GM12875 (cell line): ENCODE data around the gene DKK3.
A peak's percentile ranks its signal among the peaks of the same experiment; 100 is the strongest.

Experiments used
- H3K4me3 ChIP-seq: one replicate; pipeline ENCODE4 v1.5.1; 2011; ENCODE audit warnings: low read depth, low read length, control low read depth
- TF ChIP-seq, protein P1 (sequence below): IDR thresholded peaks from 2 replicates; pipeline ENCODE4 v1.5.1; 2011; ENCODE audit warnings: low read depth, mild to moderate bottlenecking, control low read depth, inconsistent platforms, low read length, moderate library complexity, borderline replicate concordance; ENCODE audit not compliant: insufficient read depth

Gene DKK3

DNA sequence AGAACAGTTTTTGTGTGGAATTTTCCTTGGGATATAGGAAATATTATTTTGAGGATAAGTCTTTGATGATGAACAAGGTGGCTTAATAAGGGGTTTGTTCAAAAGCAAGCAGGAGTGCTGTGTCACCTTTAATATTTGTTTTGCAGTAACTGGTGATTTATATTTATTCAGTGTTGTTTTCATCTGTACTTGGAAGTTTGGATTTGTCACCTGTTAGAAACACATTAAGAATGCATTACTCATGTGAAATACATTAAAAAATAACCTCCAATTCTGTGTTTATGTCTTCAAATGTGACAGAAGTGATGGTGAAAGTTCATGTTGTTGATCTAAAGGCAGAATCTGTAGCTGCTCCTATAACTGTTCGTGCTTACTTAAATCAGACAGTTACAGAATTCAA, 70.5 kb downstream of the DKK3 start:
- TF ChIP-seq, protein P1, sequence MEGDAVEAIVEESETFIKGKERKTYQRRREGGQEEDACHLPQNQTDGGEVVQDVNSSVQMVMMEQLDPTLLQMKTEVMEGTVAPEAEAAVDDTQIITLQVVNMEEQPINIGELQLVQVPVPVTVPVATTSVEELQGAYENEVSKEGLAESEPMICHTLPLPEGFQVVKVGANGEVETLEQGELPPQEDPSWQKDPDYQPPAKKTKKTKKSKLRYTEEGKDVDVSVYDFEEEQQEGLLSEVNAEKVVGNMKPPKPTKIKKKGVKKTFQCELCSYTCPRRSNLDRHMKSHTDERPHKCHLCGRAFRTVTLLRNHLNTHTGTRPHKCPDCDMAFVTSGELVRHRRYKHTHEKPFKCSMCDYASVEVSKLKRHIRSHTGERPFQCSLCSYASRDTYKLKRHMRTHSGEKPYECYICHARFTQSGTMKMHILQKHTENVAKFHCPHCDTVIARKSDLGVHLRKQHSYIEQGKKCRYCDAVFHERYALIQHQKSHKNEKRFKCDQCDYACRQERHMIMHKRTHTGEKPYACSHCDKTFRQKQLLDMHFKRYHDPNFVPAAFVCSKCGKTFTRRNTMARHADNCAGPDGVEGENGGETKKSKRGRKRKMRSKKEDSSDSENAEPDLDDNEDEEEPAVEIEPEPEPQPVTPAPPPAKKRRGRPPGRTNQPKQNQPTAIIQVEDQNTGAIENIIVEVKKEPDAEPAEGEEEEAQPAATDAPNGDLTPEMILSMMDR = no peak
- no peak overlapping the region for H3K4me3 ChIP-seq

DNA sequence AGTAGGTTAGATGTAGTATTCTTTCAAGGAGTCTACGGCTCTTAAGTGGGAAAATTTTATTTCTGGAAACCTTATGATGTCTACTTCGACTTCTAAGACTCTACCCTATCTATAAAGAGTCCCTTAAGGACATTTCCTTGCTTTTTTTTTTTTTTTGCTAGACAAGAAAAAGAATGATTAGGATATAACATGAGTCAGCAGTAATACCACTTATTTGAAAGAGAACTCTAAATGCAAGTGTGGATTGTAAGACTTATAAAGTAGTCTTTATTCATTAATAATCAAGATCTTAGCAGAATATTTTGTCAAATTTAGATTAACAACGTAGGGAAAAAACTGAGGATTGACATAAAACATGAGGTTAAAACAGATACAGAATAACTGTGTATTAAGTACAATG, 71.0 kb downstream of the DKK3 start:
- TF ChIP-seq, protein P1 = no peak
- no peak overlapping the region for H3K4me3 ChIP-seq

DNA sequence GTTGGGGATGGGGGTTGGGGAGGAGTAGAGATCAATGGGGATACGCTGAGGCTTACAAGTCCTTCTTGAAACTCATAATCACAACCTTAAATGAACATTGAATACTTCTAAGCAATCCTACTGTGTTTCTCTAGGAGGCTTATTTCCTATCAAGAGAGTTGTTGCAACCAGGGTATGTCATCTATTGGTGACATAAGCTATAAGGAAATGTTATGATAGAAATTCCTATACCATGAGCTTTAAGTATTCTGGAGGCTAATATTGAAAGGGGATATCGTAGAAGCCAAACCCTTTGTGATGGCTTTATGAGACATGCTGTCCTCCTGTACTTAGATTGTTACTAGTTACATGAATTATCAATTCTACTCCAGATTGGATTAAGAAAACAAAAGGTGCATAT, 72.9 kb downstream of the DKK3 start:
- no peak overlapping the region for H3K4me3 ChIP-seq
- TF ChIP-seq, protein P1 = no peak

DNA sequence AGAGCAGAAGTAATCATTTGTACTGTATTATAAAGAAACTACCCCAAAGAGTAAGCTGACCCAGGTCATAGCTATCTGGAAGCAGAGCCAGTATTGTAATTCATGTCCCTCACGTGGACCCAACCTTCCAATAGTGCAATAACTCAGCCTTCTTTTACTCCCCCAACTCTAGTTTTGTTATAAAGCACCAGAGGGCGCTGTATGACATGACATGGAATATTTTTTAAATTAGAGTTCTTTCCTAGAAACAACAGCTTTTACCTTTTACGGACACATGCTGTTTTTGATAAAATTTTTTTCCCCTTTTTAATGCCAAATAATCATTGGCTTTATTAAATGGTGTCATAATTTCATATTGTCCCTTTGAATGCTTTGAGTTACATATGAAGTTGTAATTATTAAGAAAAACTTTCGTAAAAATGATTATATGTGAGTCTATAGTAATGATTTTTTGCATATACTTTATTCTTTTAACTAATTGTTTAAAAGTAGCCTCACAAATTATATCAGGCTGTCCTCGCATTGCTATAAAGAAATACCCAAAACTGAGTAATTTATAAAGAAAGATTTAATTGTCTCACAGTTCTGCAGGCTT, 76.9 kb downstream of the DKK3 start:
- TF ChIP-seq, protein P1 = peak; percentile 27; the same call in 1 of the 2 replicates
- H3K4me3 ChIP-seq = no peak overlapping the region

DNA sequence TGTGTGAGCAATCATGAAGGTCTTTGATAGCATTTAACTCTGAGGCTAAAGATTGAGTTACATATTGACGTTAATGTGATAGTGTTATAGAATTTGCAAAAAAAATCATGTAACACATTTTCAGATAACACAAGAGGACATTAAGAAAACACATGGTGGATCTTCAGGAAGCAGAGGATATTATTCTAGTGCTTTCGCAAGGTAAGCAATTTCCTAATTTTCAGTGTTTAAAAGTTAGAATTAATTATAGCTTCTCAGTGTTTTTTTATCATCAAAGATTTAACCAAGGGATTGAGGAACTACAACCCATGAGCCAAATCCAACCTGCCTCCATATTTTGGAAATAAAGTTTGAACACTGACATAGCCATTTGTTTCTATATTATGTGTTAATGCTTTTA, 78.5 kb downstream of the DKK3 start:
- TF ChIP-seq, protein P1 = no peak

DNA sequence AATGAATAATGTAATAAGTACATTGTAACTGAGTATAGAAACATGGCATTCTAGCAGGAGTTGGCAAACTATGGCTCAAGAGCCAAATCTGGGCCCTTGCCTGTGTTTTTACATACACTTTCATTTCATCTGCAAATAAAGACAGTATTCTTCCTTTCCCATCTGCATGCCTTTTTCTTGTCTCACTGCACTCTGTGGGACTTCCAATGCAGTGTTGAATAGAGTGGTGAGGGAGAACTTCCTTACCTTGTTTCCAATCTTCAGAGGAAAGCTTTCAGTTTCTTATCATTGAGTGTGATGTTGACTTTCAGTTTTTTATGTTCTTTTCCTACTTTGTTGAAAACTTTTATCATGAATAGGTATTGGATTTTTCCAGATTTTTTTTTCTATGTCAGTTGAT, 84.6 kb downstream of the DKK3 start:
- H3K4me3 ChIP-seq = no peak overlapping the region
- TF ChIP-seq, protein P1 = no peak

More for the DNA sequence above, 78.5 kb downstream of the DKK3 start:
- no peak overlapping the region for H3K4me3 ChIP-seq

DNA sequence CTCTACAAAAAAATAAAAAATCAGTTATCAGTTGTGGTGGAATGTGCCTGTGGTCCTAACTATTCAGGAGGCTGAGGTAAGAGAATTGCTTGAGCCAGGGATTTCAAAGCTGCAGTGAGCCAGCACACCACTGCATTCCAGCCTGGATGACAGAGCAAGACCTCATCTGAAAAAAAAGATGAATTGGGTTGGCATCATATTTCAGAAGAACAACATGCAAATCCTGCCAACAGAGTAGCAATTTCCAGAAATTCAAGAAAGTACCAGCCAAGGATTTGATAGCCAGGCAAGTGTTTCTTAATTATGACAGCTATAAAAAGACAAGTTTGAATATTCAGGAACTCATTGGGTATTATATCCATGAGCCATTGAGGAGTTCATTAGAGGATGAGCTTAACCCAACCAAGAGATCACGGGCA, 91.4 kb downstream of the DKK3 start:
- H3K4me3 ChIP-seq = no peak overlapping the region
- TF ChIP-seq, protein P1 = no peak
